A673 (cell line): ENCODE measurements around the gene CSPG4. TPM values are rescaled to one million over a fixed set of nuclear protein-coding genes. Genes with fewer than 3 reads are reported as not detected.
"Not testable (repeated sequence)": the region's sequence is repeated elsewhere in the genome, so short reads cannot be mapped to it uniquely, and the experiment has no call there.

Source experiments
- BruUV-seq: library from RNA; stranded (reverse); fragments of 400-500 nt; replicated peaks from 2 replicates; lab custom pipeline; 2021; lab: Mats Ljungman, UMichigan
- CTCF ChIA-PET: fragments of 300-600 bp; sonication (Branson Sonifier 250); formaldehyde crosslinking; loops from one replicate; lab custom pipeline; 2022; ENCODE audit warnings: antibody characterized with exemption; lab: Charles Lee
- POLR2A ChIA-PET: fragments of 300-600 bp; sonication (Branson Sonifier 250); formaldehyde crosslinking; loops from one replicate; lab custom pipeline; 2022; ENCODE audit warnings: antibody characterized with exemption; ENCODE audit not compliant: low non-redundant PET; lab: Charles Lee
- DNase-seq: peaks from one replicate; pipeline ENCODE4 v3.0.0-alpha.2; 2015; ENCODE audit warnings: low spot score
- H3K27ac ChIP-seq: fragments of 200-600 bp; sonication (generic); 2 replicates; pipeline ENCODE4 v1.5.1; 2016; ENCODE audit warnings: mixed run types, low read depth, mild to moderate bottlenecking, mixed read lengths, antibody characterized with exemption, low read length; ENCODE audit not compliant: poor library complexity, severe bottlenecking
- H3K27me3 ChIP-seq: fragments of 200-600 bp; sonication (generic); replicated peaks from 2 replicates; pipeline ENCODE4 v1.6.1; 2017; ENCODE audit warnings: mixed run types, low read depth, mild to moderate bottlenecking, mixed read lengths, antibody characterized with exemption, low read length; ENCODE audit not compliant: insufficient read depth, poor library complexity
- H3K36me3 ChIP-seq: fragments of 200-600 bp; sonication (generic); 2 replicates; pipeline ENCODE4 v1.6.1; 2016; ENCODE audit warnings: mixed run types, mild to moderate bottlenecking, mixed read lengths, antibody characterized with exemption, low read length; ENCODE audit not compliant: insufficient read depth, poor library complexity, severe bottlenecking
- H3K4me1 ChIP-seq: fragments of 200-600 bp; sonication (generic); 2 replicates; pipeline ENCODE4 v1.6.1; 2017; ENCODE audit warnings: mixed run types, mild to moderate bottlenecking, mixed read lengths, antibody characterized with exemption, low read length; ENCODE audit not compliant: insufficient read depth, poor library complexity, severe bottlenecking
- H3K4me3 ChIP-seq: fragments of 200-600 bp; sonication (generic); 2 replicates; pipeline ENCODE4 v1.5.1; 2016; ENCODE audit warnings: low read depth, mixed run types, mild to moderate bottlenecking, mixed read lengths, low read length; ENCODE audit not compliant: poor library complexity, severe bottlenecking
- H3K9me3 ChIP-seq: fragments of 200-600 bp; sonication (generic); 2 replicates; pipeline ENCODE4 v1.6.1; 2016; ENCODE audit warnings: mixed run types, low read depth, mild to moderate bottlenecking, mixed read lengths, antibody characterized with exemption, low read length; ENCODE audit not compliant: poor library complexity, severe bottlenecking
- CTCF ChIP-seq: fragments of 300-800, 200-600 bp; sonication (generic); conservative IDR thresholded peaks from 2 replicates; pipeline ENCODE4 v1.5.1; 2017; ENCODE audit warnings: low read depth, mild to moderate bottlenecking, antibody characterized with exemption, low read length, moderate library complexity, mixed read lengths
- EZH2 ChIP-seq: fragments of 200-600 bp; sonication (generic); IDR thresholded peaks from 2 replicates; pipeline ENCODE4 v1.6.1; 2017; ENCODE audit warnings: borderline replicate concordance, low read depth, mild to moderate bottlenecking, mixed read lengths, antibody characterized with exemption, low read length; ENCODE audit not compliant: poor library complexity, severe bottlenecking
- intact Hi-C: fragments of 100-400 bp; cut with micrococcal nuclease; formaldehyde crosslinking; loops from one replicate; pipeline ENCODE4 v1.10.0; 2022; ENCODE audit not compliant: unreplicated experiment
- total RNA-seq: library from RNA; stranded (reverse); gene quantifications from 2 replicates; pipeline ENCODE4 v1.2.3, GENCODE V29; 2021

CSPG4 gene
- total RNA-seq, 1 experiment from 2014 or later = 0.11 TPM

GRCh38 chr15:75731248-75732151, 18.9 kb upstream of the CSPG4 start:
- ChIA-PET CTCF (interaction anchor here (0.6 kb wide), 1 partner anchor 20 kb away, joined by 9 read pairs; no protein-coding TSS in a partner anchor), POLR2A (no interaction called here)
- intact Hi-C loops = loop anchor here (10.0 kb wide), 1 partner anchor 193 kb away; no protein-coding TSS in a partner anchor
- no peaks in the 10 kb centered on the region for H3K4me1 ChIP-seq
- no peak overlapping the region for H3K27ac ChIP-seq
- no peaks in the 10 kb centered on the region for H3K36me3 ChIP-seq
- no peaks in the 10 kb centered on the region for H3K9me3 ChIP-seq
- DNase-seq = no peak
- H3K4me3 ChIP-seq = no peak overlapping the region
- no TSS peak for BruUV-seq
- no peaks in the 10 kb centered on the region for H3K27me3 ChIP-seq
- TF ChIP-seq EZH2 (no peak), CTCF (0 out of 2 replicates have a peak, but pooled peaks have one; percentile 21)

- BruUV-seq, H3K4me1 ChIP-seq, H3K27ac ChIP-seq, H3K9me3 ChIP-seq, POLR2A ChIA-PET, H3K4me3 ChIP-seq, DNase-seq, H3K27me3 ChIP-seq, H3K36me3 ChIP-seq, CTCF ChIA-PET: not testable (repeated sequence)
- intact Hi-C loops = loop anchor here (10.0 kb wide), 1 partner anchor 194 kb away; no protein-coding TSS in a partner anchor
Measured at GRCh38 chr15:75730376-75731247, 18.0 kb upstream of the CSPG4 start.

- H3K4me3 ChIP-seq = no peak overlapping the region
- no peak for DNase-seq
- no peaks in the 10 kb centered on the region for H3K36me3 ChIP-seq
- no peaks in the 10 kb centered on the region for H3K9me3 ChIP-seq
- H3K27ac ChIP-seq = no peak overlapping the region
- no peaks in the 10 kb centered on the region for H3K27me3 ChIP-seq
- POLR2A ChIA-PET = no interaction called here
- intact Hi-C loops = loop anchor here (5.0 to 10.0 kb wide), 2 partner anchors 73 to 195 kb away; no protein-coding TSS in a partner anchor
- H3K4me1 ChIP-seq = no peaks in the 10 kb centered on the region
- CTCF ChIA-PET = interaction anchor here (0.6 kb wide), 1 partner anchor 156 kb away, joined by 3 read pairs; no protein-coding TSS in a partner anchor
- no peak for TF ChIP-seq CTCF
- TF ChIP-seq EZH2 = no peak
- BruUV-seq = no TSS peak
Measured at GRCh38 chr15:75729326-75730069, 16.9 kb upstream of the CSPG4 start.
